Articular chondrocyte of knee joint (primary cell): ENCODE data around the gene HOXD12. TPM values are rescaled to one million over a fixed set of nuclear protein-coding genes. Genes with fewer than 3 reads are reported as not detected.

Experiments used
- small RNA-seq: library from RNA; depleted of rRNA; stranded (forward); fragments of <200 nt; gene quantifications from one replicate; pipeline ENCODE3, GENCODE V24; 2012
- total RNA-seq: library from RNA; depleted of rRNA; stranded (reverse); fragments of >200 nt; gene quantifications from 2 replicates; pipeline ENCODE4 v1.2.3, GENCODE V29; 2012

HOXD12 gene
- not detected in 2 replicates for total RNA-seq

DNA sequence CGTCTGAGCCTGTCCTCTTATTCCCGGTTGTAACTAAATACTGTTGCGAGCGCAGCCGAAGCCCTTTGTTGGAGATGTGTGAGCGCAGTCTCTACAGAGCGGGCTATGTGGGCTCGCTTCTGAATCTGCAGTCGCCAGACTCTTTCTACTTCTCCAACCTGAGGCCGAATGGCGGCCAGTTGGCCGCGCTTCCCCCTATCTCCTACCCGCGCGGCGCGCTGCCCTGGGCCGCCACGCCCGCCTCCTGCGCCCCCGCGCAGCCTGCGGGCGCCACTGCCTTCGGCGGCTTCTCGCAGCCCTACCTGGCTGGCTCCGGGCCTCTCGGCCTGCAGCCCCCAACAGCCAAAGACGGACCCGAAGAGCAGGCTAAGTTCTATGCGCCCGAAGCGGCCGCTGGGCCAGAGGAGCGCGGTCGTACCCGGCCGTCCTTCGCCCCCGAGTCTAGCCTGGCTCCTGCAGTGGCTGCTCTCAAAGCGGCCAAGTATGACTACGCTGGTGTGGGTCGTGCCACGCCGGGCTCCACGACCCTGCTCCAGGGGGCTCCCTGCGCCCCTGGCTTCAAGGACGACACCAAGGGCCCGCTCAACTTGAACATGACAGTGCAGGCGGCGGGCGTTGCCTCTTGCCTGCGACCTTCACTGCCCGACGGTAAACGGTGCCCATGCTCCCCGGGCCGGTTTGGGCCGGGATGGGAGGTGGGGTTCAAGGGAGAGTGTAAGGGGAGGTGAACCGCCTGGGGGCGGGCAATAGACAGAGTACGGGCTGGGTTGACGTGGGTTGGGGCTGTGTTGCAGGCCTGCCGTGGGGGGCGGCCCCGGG is at the start of gene HOXD12:
HOXD12 (plus strand) TSS at position 68 of the 819 bp plus-strand sequence; CDS start at position 75, 7 bp downstream.

GRCh38 chr2:176083796-176084261 is 15.8 kb upstream of the HOXD12 start, which contains the start of gene EVX2:
Gene EVX2, minus strand, starts transcription at chr2:176083962. Its CDS starts 186 bp downstream, at chr2:176083776.

GRCh38 chr2:176092270-176093144 is 7.1 kb upstream of the HOXD12 start, which contains the start of gene HOXD13:
Gene HOXD13, plus strand, starts transcription at chr2:176092721. Its CDS starts 170 bp downstream, at chr2:176092891.

GRCh38 chr2:176106581-176107539 is 7.3 kb downstream of the HOXD12 start, which contains the start of gene HOXD11:
Gene HOXD11, plus strand, starts transcription at chr2:176107280. Its CDS starts 76 bp downstream, at chr2:176107356.

GRCh38 chr2:176115883-176116813 is 16.6 kb downstream of the HOXD12 start, which contains the start of gene HOXD10:
Gene HOXD10, plus strand, starts transcription at chr2:176116778. Its CDS starts 56 bp downstream, at chr2:176116834.

GRCh38 chr2:176122683-176123410 is 23.3 kb downstream of the HOXD12 start, which contains the start of gene HOXD9:
Gene HOXD9, plus strand, starts transcription at chr2:176122719. Its CDS starts 50 bp downstream, at chr2:176122769.

DNA sequence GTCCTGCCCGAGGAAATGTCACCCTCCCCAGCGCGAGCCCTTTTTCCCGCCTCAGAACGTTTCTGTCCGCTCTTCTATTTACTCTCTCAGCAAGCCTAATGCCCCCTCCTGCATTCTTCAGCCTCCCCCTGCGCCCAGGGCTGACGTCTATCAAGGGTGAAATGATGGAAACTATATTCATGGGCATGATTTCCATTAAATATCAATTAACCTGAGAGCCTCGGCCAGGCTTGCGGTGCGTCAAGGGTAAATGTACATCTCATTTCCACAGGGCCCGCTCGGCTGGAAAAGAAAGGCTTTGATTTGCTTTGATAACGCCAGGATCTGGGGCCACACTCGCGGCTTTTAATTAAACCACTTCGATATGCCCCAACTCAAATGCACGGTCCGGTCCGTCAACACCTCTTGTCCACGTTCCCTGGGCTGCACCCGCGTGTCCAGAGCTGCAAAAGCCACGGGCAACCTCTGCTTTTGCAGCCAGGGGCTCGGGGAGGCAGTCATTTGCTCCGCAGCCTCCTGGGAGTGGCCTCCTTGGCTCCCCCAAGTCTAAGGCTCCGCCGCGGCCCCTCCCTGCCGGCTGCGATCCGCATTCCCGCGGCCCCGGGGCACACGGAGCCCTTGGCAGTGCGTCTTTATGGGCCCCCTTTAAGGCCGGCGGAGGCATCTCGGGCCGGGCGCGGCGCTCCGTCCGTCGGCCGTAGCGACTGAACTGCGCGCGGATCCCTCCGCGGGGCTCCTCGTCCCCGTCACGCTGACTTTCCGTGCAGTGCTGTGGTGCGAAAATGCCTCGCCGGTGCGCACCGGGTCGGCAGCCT is 29.6 kb downstream of the HOXD12 start, which contains the start of gene HOXD8:
HOXD8 (plus strand) TSS at position 724 of the 815 bp plus-strand sequence. CDS start 662 bp downstream, outside the sequence.

GRCh38 chr2:176151442-176152287 is 52.1 kb downstream of the HOXD12 start, which contains the start of gene HOXD4:
Gene HOXD4, plus strand, starts transcription at chr2:176151550. Its CDS starts 84 bp downstream, at chr2:176151634.

Small RNAs within 50 kb of the gene (small RNA-seq; reads per million reads assigned to genes)
- gene MIR10B: 5,348 reads per million, percentile 100 among the genes with 10 or more reads in this experiment

Other genes with a start within 250 kb of the HOXD12 start
- 57.6 and 63.6 TPM in 2 replicates for gene LNPK, start 97.5 kb upstream of the HOXD12 start, total RNA-seq
- gene EVX2, start 15.8 kb upstream of the HOXD12 start, total RNA-seq: not detected in 2 replicates
- gene HOXD13, start 7.1 kb upstream of the HOXD12 start, total RNA-seq: 0.11 and 0.13 TPM in 2 replicates
- 0.13 and 0.76 TPM in 2 replicates for gene HOXD11, start 7.5 kb downstream of the HOXD12 start, total RNA-seq
- 0.78 and 1.2 TPM in 2 replicates for gene HOXD10, start 17.0 kb downstream of the HOXD12 start, total RNA-seq
- gene HOXD9, start 22.9 kb downstream of the HOXD12 start, total RNA-seq: 2.9 and 4.3 TPM in 2 replicates
- gene HOXD8, start 29.9 kb downstream of the HOXD12 start, total RNA-seq: 9.2 and 10.2 TPM in 2 replicates
- 1.6 and 3.1 TPM in 2 replicates for gene HOXD4, start 51.8 kb downstream of the HOXD12 start, total RNA-seq
- 3.7 and 6.4 TPM in 2 replicates for gene HOXD3, start 57.5 kb downstream of the HOXD12 start, total RNA-seq
- gene HOXD1, start 88.9 kb downstream of the HOXD12 start, total RNA-seq: not detected in 2 replicates
- 17.5 and 21.2 TPM in 2 replicates for gene MTX2, start 169.6 kb downstream of the HOXD12 start, total RNA-seq